Measurements from ENCODE around the gene ARMH1. TPM values are rescaled to one million over a fixed set of nuclear protein-coding genes. Genes with fewer than 3 reads are reported as not detected.

Gene ARMH1
- total RNA-seq, 2 experiments from 2014 or later: 20.8 to 21.2 TPM

DNA sequence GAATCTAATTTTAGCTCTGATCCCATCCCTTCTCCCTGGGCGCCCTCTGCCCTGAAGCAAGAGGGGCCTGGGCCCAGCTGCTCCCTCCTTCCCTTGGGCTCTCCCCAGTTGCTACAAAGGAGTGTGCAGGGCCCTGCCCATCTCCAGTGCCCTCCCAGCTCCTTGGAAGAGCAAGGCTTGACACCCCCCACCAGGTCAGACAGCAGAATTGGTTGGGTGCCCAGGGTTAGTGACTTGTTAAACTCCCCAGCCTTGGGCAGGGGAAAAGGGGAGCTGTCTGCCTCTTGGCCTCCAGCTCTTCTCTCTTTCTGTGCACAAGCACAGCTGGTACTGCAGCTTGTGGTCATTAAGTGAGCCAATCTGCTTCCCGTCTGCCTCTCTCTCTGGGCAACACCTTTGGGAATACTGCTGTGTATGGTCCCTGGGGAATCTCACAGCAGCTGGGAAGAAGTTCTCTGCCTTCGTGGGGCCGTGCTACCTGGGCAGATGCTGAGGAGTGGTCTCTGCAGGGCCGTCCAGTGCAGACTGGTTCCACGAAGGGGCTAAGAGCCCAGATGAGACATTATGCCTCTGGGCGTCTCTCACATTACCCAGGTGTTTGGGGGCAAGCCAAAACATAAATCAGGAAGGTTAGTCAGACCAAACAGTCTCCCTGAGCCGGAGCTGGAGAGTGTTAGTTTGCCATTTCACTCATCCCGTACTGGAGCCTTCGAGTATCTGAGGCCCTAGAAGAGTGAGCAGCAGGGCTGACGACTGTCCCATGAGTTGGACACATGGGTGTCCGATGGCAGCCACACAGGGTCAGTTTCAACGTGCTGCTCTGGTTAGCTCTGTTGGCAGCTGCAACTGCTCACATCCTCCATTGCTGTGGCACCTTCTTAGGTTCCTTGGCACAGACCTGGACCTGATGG lies 37.6 kb upstream of the ARMH1 start:
- Mint-ChIP-seq H3K4me3 (no peak overlapping the region), H3K27me3 (no peaks in the 10 kb centered on the region), H3K9me3 (no peaks in the 10 kb centered on the region), H3K4me1 (peaks cover 27% of the 10 kb centered on the region), H3K27ac (no peak overlapping the region), H3K36me3 (ENCODE audit: low read depth) (peaks cover 66% of the 10 kb centered on the region)
- CTCF ChIA-PET: interaction anchor here (1.1 kb wide), 1 partner anchor 16 kb away, joined by 3 read pairs; no protein-coding TSS in a partner anchor
- DNase-seq: no peak
- POLR2A ChIA-PET: interaction anchor here (1.1 to 1.2 kb wide), 2 partner anchors 15 to 84 kb away, joined by 3 read pairs; no protein-coding TSS in a partner anchor

DNA sequence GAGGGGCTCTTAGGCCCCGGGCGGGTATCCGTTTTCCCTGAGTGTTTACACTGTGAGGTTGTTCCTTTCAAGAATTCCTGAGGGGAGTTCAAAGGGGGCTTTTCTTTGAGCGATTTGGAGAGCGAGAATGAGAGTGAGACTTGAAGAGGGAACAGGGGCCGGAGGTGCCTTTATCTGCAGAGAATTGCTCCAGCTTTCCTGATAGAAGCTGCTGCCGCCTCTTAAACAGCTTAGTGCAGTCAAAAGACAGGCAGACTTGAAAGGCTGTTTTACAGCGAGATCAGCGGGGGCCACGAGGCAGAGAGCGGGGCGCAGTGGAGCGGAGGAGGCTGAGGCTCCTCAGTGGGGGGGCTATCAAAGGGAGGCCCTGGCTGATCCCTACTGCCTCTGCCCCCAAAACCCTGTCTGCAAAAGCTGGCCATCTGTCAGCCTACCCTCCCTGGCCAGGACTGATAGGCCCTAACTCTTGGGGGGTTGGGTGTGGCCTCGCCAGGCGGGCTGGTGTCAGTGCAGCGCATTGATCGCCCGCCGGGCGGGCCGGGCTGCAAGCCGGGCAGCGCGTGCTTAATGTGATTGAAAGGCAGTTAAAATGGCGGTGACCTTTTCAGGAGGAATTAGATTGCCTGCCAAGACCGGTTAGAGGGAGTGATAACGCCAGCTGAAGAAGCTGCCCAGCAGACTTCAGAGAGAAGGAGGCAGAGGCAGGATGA lies 36.7 kb upstream of the ARMH1 start:
- no peak overlapping the region for H3K27ac Mint-ChIP-seq
- ChIA-PET POLR2A (interaction anchor here (0.9 to 2.1 kb wide), 4 partner anchors 9 to 84 kb away, joined by 3 to 8 read pairs (median 4); no protein-coding TSS in a partner anchor), CTCF (interaction anchor here (1.1 to 5.1 kb wide), 2 partner anchors 15 kb away, joined by 3 to 27 read pairs; no protein-coding TSS in a partner anchor)
- H3K27me3 Mint-ChIP-seq: no peaks in the 10 kb centered on the region
- no peak for DNase-seq
- H3K36me3 Mint-ChIP-seq (ENCODE audit: low read depth): peaks cover 67% of the 10 kb centered on the region
- peaks cover 24% of the 10 kb centered on the region for H3K4me1 Mint-ChIP-seq
- H3K9me3 Mint-ChIP-seq: no peaks in the 10 kb centered on the region
- no peak overlapping the region for H3K4me3 Mint-ChIP-seq

DNA sequence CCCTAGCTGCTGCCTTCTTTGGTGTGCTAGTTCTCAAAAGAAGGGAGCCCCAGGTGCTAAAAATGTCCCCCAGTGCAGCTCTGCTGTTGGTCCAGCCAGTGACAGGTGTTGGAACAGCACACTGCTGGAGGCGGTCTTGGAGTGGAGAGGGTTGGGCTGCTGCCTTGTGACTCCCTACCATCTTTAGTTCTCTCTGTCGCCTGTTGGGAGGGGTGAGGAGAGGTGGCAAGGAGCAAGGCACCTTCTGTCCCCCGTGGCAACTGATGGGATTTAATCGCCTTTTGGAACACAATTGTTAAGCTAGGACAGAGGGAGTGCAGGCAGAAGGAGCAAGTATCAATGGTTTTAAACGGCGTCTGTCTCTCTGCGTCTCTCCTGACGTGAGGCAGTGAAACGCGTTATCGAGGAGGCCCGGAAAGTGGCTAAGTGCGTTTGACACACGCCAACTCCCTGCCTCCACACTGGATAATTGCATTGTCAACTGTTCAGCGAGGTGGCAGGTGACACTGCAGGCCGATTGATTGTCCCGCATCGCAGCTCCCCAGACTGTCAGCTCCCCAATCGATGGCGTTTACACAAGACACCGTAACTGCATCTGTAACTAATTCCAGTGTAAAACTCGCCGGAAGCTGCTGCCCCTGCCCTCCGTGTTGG lies 34.2 kb upstream of the ARMH1 start:
- CTCF ChIA-PET: interaction anchor here (5.1 kb wide), 1 partner anchor 12 kb away, joined by 27 read pairs; no protein-coding TSS in a partner anchor
- Mint-ChIP-seq H3K9me3 (no peaks in the 10 kb centered on the region), H3K27ac (no peak overlapping the region)

DNA sequence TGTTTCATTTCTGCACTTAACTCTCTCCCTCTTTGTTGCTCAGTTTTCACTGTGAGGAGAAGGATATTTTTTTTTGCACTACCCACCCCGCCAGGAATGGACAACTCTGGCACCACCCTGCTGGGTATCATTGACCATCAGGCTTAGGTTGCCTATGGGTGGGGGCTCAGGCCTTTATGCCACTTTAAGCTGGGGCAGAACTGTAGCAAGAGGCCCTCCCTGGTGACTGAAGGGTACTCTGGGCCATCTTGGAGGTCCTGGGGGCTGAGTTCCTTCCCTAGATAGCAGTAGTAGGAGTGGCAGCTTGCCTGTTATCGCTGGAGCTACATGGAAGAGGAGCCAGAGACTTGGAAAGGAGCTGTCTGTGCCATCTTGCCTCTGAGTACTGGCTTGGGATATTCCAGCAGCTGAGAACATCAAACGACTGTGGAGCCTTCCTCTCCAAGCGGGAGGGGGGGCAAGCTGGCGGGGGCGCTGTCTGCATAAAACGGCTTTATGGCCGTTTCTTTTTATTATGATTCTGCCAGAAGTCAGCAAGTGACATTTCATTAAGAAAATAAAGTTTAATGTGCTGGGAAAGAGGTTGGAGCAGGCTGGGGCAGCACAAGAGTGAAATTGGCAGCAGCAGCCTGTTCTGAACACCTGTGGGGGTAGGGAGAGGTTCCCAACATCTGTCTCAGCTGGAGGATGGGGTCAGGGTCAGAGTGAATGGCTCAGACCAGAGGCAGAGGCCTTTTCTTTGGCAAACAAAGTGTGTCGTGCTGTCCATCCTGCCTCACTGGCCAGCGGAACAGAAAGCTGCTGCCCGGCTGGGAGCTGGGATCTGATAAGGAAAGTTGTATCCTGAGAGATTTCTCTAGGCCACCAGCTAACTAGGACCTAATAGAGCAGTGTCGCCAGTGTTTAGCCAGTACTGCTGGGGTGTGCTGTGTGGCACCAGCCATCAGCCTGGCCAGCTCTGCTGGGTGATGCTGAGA lies 33.1 kb upstream of the ARMH1 start:
- H3K27ac Mint-ChIP-seq: no peak overlapping the region
- no peak for DNase-seq
- no peaks in the 10 kb centered on the region for H3K4me1 Mint-ChIP-seq
- H3K27me3 Mint-ChIP-seq: no peaks in the 10 kb centered on the region
- POLR2A ChIA-PET: interaction anchor here (0.5 to 6.2 kb wide), 4 partner anchors 9 to 102 kb away, joined by 4 to 60 read pairs (median 8); no protein-coding TSS in a partner anchor
- H3K4me3 Mint-ChIP-seq: no peak overlapping the region
- CTCF ChIA-PET: interaction anchor here (0.6 to 5.1 kb wide), 2 partner anchors 11 to 73 kb away, joined by 4 to 27 read pairs; no protein-coding TSS in a partner anchor
- peaks cover 52% of the 10 kb centered on the region for H3K36me3 Mint-ChIP-seq (ENCODE audit: low read depth)
- H3K9me3 Mint-ChIP-seq: no peaks in the 10 kb centered on the region

More for the DNA sequence above, 34.2 kb upstream of the ARMH1 start:
- no peak for DNase-seq
- Mint-ChIP-seq H3K36me3 (ENCODE audit: low read depth) (peaks cover 63% of the 10 kb centered on the region), H3K27me3 (no peaks in the 10 kb centered on the region), H3K4me3 (no peak overlapping the region), H3K4me1 (peaks cover 1% of the 10 kb centered on the region)
- POLR2A ChIA-PET: interaction anchor here (1.4 to 6.2 kb wide), 3 partner anchors 8 to 11 kb away, joined by 5 to 60 read pairs (median 8); no protein-coding TSS in a partner anchor

DNA sequence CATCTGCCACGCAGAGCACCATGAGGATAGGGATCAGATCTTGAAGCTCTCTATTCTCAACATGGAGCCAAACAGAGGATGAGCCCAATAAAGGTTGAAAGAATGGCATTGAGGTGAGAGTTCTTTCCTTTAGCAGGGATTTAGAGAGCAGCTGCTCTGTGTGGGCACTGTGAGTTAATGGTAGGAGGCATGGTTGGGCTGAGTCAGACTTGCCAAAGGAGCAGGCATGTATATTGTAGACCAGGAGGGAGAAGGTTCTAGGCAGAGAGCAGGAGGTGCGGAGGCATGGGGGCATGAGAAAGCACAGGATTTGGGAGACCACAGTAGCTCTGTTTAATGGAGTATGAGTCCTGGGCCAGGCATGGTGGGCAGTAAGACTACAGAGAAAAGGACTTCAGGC lies 32.3 kb upstream of the ARMH1 start:
- Mint-ChIP-seq H3K4me1 (no peaks in the 10 kb centered on the region), H3K27me3 (no peaks in the 10 kb centered on the region), H3K4me3 (no peak overlapping the region), H3K9me3 (no peaks in the 10 kb centered on the region), H3K27ac (no peak overlapping the region), H3K36me3 (ENCODE audit: low read depth) (peaks cover 44% of the 10 kb centered on the region)
- DNase-seq: no peak
- ChIA-PET POLR2A (interaction anchor here (1.3 to 6.2 kb wide), 4 partner anchors 10 to 33 kb away, joined by 4 to 60 read pairs (median 8); no protein-coding TSS in a partner anchor), CTCF (interaction anchor here (5.1 kb wide), 1 partner anchor 10 kb away, joined by 27 read pairs; no protein-coding TSS in a partner anchor)

DNA sequence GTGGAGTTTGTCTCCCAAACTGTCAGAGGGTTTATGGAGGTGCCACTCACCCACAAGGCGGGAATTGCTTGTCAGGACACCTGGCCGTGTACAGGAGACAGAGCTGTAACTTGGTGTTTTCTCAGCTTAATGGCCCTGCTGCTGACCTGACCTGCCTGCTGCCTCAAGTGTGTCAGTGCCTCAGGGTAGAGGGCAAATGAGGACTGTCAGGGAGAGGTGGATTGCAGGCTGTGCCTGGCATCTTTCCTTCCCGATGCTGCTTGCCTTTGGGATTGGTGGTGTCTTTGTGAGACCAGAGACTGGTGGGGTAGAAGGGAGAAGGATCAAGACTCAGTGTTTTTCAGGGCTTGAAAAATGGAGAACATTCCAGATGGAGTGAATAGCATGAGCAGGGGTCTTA lies 31.6 kb upstream of the ARMH1 start:
- Mint-ChIP-seq H3K4me1 (no peaks in the 10 kb centered on the region), H3K4me3 (no peak overlapping the region), H3K9me3 (no peaks in the 10 kb centered on the region), H3K27ac (no peak overlapping the region), H3K27me3 (no peaks in the 10 kb centered on the region), H3K36me3 (ENCODE audit: low read depth) (peaks cover 44% of the 10 kb centered on the region)
- ChIA-PET POLR2A (interaction anchor here (1.3 to 6.2 kb wide), 3 partner anchors 9 to 33 kb away, joined by 5 to 60 read pairs (median 12); no protein-coding TSS in a partner anchor), CTCF (interaction anchor here (0.6 to 5.1 kb wide), 2 partner anchors 9 to 197 kb away, joined by 3 to 27 read pairs; no protein-coding TSS in a partner anchor)
- DNase-seq: no peak

DNA sequence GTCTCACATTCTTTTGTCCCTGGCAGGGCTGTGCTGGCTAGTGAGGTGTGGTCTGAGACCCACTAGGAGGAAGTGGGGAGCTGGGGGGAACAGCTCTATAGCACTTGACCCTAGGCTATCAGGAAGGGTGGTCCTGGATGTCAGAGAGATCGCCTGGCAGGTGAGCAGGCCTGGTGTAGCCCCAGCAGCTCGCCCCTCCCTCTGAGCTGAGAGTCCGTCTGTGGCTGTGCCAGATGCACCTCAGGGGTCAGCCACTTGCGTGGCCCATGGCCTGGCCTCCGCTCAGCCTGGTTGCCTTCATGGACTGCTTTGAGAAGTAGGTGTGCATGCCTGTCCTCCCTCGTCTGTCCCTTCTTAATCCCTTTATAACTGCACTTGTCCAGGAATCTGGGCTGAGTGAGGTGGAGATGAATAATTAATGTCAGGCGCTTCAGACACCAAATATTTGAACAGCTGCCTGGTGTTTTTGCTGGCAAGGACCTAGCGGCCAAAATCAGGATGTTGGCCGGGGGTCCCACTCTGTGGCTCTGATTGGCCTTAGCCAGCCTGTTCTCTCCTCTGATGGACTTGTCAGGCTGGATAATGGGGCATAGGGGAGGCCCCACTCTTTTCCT lies 30.7 kb upstream of the ARMH1 start:
- Mint-ChIP-seq H3K9me3 (no peaks in the 10 kb centered on the region), H3K4me3 (no peak overlapping the region), H3K27ac (no peak overlapping the region), H3K27me3 (no peaks in the 10 kb centered on the region), H3K36me3 (ENCODE audit: low read depth) (peaks cover 40% of the 10 kb centered on the region), H3K4me1 (no peaks in the 10 kb centered on the region)
- ChIA-PET POLR2A (interaction anchor here (6.2 kb wide), 1 partner anchor 11 kb away, joined by 60 read pairs; no protein-coding TSS in a partner anchor), CTCF (no interaction called here)
- no peak for DNase-seq

- ChIA-PET POLR2A (interaction anchor here (3.7 kb wide), 1 partner anchor 13 kb away, joined by 25 read pairs; no protein-coding TSS in a partner anchor), CTCF (no interaction called here)
- Mint-ChIP-seq H3K36me3 (ENCODE audit: low read depth) (peaks cover 44% of the 10 kb centered on the region), H3K4me3 (no peak overlapping the region), H3K4me1 (no peaks in the 10 kb centered on the region), H3K9me3 (no peaks in the 10 kb centered on the region), H3K27me3 (no peaks in the 10 kb centered on the region), H3K27ac (no peak overlapping the region)
- no peak for DNase-seq
Observed at GRCh38 chr1:44644806-44645205, 29.7 kb upstream of the ARMH1 start.

DNA sequence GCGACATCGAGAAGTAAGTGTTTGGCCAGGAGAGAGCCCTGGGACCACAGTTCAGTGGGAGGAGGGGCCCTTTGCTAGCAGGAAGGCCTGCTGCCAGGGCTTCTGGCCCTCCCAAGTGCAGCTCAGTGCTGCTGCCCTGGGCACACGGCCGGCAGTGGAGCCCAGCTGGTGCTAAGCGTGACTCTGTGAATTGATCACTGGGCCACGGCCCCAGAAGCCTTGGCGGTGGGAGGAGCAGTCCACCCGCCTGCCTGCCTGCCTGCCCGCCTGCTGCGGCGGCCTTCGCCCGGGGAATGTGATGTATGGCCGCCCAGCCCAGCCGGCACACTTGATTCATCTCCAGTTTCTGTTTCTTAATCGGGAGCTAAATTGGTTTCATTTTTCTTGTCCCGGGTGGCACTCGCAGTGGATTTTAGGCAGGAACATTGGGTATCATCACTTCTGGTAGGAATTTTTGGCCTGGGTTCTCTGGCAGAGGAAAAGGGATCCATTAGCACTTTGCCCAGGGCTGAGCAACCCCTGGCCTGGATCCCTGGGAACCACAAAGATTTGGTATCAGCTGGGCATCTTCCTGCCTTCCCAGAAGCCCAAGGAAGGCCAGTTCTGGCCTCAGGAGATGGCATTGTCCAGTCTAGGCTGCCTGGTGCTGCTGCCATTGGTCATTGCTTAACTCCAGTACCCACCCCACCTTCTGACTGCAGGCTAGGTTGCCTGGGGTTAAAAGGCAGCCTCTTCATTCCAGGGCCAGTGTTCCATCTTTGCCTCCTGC lies 28.9 kb upstream of the ARMH1 start:
- Mint-ChIP-seq H3K27me3 (no peaks in the 10 kb centered on the region), H3K36me3 (ENCODE audit: low read depth) (peaks cover 46% of the 10 kb centered on the region), H3K4me3 (no peak overlapping the region), H3K9me3 (no peaks in the 10 kb centered on the region), H3K27ac (no peak overlapping the region), H3K4me1 (no peaks in the 10 kb centered on the region)
- DNase-seq: no peak
- ChIA-PET POLR2A (interaction anchor here (3.7 kb wide), 1 partner anchor 14 kb away, joined by 25 read pairs; no protein-coding TSS in a partner anchor), CTCF (no interaction called here)

- Mint-ChIP-seq H3K9me3 (no peaks in the 10 kb centered on the region), H3K27me3 (no peaks in the 10 kb centered on the region)
- CTCF ChIA-PET: interaction anchor here (1.5 to 1.8 kb wide), 2 partner anchors 28 to 75 kb away, joined by 4 read pairs; partner anchors contain the start of genes ARMH1 and TMEM53
Observed at GRCh38 chr1:44646261-44647110, 28.0 kb upstream of the ARMH1 start.

More at GRCh38 chr1:44646261-44647110, 28.0 kb upstream of the ARMH1 start:
- Mint-ChIP-seq H3K4me1 (no peaks in the 10 kb centered on the region), H3K36me3 (ENCODE audit: low read depth) (peaks cover 50% of the 10 kb centered on the region), H3K27ac (no peak overlapping the region), H3K4me3 (no peak overlapping the region)
- no peak for DNase-seq
- POLR2A ChIA-PET: interaction anchor here (1.1 to 3.7 kb wide), 2 partner anchors 8 to 15 kb away, joined by 3 to 25 read pairs; no protein-coding TSS in a partner anchor

All from activated CD4-positive, alpha-beta memory T cell treated with anti-CD3 and anti-CD28 coated beads, Interleukin-2, amount 10 ng/mL, durations not matched to agents 7 days and 5 days (primary cell).